Measurements from ENCODE around the gene NACC1. TPM values are rescaled to one million over a fixed set of nuclear protein-coding genes. Genes with fewer than 3 reads are reported as not detected.

The NACC1 gene
- total RNA-seq, 1 experiment from 2014 or later: 237 TPM

DNA sequence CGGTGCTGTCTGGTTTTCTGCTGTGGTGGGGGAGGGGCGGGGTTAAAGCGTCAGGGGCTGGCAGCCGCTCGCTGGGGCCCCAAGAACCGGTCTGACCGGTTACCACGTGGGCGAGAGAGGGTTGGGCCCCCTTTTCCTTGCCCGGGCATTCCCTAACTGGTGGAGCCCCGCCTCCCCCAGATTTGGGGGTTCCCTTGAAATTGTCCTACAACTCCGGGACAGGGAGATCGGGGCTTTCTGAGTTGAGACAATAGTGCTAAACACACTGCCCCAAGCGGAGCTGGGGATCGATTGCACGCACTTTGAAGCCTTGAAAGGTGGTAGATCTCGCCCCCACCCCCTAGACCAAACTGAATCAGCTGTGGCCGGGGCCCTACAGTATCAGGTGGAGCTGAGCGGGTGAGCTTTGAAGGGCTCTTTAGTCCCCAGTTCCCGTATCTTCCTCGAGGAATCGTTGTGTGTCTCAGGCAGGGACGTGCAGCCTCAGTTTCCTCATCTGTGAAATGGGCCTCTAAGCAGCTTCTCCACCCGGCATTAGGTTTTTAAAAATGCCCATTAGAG lies 36.9 kb downstream of the NACC1 start (continued):
- TF ChIP-seq, protein P1, sequence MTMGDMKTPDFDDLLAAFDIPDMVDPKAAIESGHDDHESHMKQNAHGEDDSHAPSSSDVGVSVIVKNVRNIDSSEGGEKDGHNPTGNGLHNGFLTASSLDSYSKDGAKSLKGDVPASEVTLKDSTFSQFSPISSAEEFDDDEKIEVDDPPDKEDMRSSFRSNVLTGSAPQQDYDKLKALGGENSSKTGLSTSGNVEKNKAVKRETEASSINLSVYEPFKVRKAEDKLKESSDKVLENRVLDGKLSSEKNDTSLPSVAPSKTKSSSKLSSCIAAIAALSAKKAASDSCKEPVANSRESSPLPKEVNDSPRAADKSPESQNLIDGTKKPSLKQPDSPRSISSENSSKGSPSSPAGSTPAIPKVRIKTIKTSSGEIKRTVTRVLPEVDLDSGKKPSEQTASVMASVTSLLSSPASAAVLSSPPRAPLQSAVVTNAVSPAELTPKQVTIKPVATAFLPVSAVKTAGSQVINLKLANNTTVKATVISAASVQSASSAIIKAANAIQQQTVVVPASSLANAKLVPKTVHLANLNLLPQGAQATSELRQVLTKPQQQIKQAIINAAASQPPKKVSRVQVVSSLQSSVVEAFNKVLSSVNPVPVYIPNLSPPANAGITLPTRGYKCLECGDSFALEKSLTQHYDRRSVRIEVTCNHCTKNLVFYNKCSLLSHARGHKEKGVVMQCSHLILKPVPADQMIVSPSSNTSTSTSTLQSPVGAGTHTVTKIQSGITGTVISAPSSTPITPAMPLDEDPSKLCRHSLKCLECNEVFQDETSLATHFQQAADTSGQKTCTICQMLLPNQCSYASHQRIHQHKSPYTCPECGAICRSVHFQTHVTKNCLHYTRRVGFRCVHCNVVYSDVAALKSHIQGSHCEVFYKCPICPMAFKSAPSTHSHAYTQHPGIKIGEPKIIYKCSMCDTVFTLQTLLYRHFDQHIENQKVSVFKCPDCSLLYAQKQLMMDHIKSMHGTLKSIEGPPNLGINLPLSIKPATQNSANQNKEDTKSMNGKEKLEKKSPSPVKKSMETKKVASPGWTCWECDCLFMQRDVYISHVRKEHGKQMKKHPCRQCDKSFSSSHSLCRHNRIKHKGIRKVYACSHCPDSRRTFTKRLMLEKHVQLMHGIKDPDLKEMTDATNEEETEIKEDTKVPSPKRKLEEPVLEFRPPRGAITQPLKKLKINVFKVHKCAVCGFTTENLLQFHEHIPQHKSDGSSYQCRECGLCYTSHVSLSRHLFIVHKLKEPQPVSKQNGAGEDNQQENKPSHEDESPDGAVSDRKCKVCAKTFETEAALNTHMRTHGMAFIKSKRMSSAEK (CRISPR knock-in tag; IDR thresholded peaks at IDR 0.05; ENCODE audit: borderline replicate concordance): peak; percentile 94; the same call in 1 of the 2 replicates
- TF ChIP-seq NR3C1 (CRISPR knock-in tag; conservative IDR thresholded peaks at IDR 0.05; ENCODE audit: low read depth) (no peak), ELF4 (CRISPR knock-in tag; IDR thresholded peaks at IDR 0.05; ENCODE audit: low read depth) (no peak), GABPB1 (CRISPR knock-in tag; IDR thresholded peaks at IDR 0.05) (no peak), ZNF396 (CRISPR knock-in tag; IDR thresholded peaks at IDR 0.05; ENCODE audit: borderline replicate concordance) (no peak), ZNF219 (CRISPR knock-in tag; IDR thresholded peaks at IDR 0.05; ENCODE audit: borderline replicate concordance) (no peak), TEAD1 (CRISPR knock-in tag; IDR thresholded peaks at IDR 0.05) (no peak)
- TF ChIP-seq, protein P2, sequence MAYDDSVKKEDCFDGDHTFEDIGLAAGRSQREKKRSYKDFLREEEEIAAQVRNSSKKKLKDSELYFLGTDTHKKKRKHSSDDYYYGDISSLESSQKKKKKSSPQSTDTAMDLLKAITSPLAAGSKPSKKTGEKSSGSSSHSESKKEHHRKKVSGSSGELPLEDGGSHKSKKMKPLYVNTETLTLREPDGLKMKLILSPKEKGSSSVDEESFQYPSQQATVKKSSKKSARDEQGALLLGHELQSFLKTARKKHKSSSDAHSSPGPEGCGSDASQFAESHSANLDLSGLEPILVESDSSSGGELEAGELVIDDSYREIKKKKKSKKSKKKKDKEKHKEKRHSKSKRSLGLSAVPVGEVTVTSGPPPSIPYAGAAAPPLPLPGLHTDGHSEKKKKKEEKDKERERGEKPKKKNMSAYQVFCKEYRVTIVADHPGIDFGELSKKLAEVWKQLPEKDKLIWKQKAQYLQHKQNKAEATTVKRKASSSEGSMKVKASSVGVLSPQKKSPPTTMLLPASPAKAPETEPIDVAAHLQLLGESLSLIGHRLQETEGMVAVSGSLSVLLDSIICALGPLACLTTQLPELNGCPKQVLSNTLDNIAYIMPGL (CRISPR knock-in tag; IDR thresholded peaks at IDR 0.05): no peak
- TF ChIP-seq, protein P3, sequence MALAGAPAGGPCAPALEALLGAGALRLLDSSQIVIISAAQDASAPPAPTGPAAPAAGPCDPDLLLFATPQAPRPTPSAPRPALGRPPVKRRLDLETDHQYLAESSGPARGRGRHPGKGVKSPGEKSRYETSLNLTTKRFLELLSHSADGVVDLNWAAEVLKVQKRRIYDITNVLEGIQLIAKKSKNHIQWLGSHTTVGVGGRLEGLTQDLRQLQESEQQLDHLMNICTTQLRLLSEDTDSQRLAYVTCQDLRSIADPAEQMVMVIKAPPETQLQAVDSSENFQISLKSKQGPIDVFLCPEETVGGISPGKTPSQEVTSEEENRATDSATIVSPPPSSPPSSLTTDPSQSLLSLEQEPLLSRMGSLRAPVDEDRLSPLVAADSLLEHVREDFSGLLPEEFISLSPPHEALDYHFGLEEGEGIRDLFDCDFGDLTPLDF (CRISPR knock-in tag; IDR thresholded peaks at IDR 0.05): no peak
- TF ChIP-seq, protein P4, sequence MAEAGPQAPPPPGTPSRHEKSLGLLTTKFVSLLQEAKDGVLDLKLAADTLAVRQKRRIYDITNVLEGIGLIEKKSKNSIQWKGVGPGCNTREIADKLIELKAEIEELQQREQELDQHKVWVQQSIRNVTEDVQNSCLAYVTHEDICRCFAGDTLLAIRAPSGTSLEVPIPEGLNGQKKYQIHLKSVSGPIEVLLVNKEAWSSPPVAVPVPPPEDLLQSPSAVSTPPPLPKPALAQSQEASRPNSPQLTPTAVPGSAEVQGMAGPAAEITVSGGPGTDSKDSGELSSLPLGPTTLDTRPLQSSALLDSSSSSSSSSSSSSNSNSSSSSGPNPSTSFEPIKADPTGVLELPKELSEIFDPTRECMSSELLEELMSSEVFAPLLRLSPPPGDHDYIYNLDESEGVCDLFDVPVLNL (CRISPR knock-in tag; IDR thresholded peaks at IDR 0.05; ENCODE audit: borderline replicate concordance, low read depth): no peak
- TF ChIP-seq, protein P5, sequence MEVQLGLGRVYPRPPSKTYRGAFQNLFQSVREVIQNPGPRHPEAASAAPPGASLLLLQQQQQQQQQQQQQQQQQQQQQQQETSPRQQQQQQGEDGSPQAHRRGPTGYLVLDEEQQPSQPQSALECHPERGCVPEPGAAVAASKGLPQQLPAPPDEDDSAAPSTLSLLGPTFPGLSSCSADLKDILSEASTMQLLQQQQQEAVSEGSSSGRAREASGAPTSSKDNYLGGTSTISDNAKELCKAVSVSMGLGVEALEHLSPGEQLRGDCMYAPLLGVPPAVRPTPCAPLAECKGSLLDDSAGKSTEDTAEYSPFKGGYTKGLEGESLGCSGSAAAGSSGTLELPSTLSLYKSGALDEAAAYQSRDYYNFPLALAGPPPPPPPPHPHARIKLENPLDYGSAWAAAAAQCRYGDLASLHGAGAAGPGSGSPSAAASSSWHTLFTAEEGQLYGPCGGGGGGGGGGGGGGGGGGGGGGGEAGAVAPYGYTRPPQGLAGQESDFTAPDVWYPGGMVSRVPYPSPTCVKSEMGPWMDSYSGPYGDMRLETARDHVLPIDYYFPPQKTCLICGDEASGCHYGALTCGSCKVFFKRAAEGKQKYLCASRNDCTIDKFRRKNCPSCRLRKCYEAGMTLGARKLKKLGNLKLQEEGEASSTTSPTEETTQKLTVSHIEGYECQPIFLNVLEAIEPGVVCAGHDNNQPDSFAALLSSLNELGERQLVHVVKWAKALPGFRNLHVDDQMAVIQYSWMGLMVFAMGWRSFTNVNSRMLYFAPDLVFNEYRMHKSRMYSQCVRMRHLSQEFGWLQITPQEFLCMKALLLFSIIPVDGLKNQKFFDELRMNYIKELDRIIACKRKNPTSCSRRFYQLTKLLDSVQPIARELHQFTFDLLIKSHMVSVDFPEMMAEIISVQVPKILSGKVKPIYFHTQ (CRISPR knock-in tag; IDR thresholded peaks at IDR 0.05): peak; percentile 29; the same call in 1 of the 2 replicates
- TF ChIP-seq, protein P6, sequence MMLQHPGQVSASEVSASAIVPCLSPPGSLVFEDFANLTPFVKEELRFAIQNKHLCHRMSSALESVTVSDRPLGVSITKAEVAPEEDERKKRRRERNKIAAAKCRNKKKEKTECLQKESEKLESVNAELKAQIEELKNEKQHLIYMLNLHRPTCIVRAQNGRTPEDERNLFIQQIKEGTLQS (CRISPR knock-in tag; conservative IDR thresholded peaks at IDR 0.05): no peak
- TF ChIP-seq, protein P7, sequence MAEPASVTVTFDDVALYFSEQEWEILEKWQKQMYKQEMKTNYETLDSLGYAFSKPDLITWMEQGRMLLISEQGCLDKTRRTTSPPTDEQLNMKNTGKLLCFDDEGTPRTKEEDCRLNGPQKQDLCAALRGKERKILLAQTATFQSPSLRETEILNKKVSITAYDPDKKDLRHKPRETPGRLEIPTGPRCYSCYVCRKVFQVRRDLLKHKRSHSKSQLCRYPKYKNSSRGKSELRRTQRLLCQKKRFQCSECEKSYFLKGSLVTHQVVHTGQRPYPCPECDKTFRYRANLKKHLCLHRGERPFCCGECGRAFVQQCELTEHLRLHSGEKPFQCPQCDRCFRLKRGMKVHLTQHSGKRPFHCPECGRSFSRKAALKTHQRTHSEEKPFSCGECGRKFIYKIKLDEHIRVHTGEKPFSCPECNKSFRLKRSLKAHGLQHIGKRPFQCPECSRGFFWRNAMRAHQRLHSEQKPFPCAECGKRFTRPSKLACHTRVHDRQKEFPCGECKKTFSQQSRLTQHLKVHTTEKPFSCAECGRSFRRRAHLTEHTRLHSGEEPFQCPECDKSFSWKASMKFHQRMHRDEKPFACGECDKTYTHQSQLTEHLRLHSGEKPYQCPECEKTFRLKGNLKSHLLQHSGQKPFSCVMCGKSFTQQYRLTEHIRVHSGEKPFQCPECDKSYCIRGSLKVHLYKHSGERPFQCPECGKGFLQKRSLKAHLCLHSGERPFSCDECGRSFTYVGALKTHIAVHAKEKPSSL (CRISPR knock-in tag; conservative IDR thresholded peaks at IDR 0.05): peak; percentile 83; the same call in 1 of the 2 replicates
- TF ChIP-seq, protein P8, sequence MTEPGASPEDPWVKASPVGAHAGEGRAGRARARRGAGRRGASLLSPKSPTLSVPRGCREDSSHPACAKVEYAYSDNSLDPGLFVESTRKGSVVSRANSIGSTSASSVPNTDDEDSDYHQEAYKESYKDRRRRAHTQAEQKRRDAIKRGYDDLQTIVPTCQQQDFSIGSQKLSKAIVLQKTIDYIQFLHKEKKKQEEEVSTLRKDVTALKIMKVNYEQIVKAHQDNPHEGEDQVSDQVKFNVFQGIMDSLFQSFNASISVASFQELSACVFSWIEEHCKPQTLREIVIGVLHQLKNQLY (CRISPR knock-in tag; IDR thresholded peaks at IDR 0.05): no peak
- TF ChIP-seq, protein P9, sequence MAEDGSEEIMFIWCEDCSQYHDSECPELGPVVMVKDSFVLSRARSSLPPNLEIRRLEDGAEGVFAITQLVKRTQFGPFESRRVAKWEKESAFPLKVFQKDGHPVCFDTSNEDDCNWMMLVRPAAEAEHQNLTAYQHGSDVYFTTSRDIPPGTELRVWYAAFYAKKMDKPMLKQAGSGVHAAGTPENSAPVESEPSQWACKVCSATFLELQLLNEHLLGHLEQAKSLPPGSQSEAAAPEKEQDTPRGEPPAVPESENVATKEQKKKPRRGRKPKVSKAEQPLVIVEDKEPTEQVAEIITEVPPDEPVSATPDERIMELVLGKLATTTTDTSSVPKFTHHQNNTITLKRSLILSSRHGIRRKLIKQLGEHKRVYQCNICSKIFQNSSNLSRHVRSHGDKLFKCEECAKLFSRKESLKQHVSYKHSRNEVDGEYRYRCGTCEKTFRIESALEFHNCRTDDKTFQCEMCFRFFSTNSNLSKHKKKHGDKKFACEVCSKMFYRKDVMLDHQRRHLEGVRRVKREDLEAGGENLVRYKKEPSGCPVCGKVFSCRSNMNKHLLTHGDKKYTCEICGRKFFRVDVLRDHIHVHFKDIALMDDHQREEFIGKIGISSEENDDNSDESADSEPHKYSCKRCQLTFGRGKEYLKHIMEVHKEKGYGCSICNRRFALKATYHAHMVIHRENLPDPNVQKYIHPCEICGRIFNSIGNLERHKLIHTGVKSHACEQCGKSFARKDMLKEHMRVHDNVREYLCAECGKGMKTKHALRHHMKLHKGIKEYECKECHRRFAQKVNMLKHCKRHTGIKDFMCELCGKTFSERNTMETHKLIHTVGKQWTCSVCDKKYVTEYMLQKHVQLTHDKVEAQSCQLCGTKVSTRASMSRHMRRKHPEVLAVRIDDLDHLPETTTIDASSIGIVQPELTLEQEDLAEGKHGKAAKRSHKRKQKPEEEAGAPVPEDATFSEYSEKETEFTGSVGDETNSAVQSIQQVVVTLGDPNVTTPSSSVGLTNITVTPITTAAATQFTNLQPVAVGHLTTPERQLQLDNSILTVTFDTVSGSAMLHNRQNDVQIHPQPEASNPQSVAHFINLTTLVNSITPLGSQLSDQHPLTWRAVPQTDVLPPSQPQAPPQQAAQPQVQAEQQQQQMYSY (CRISPR knock-in tag; IDR thresholded peaks at IDR 0.05): no peak
- TF ChIP-seq, protein P10, sequence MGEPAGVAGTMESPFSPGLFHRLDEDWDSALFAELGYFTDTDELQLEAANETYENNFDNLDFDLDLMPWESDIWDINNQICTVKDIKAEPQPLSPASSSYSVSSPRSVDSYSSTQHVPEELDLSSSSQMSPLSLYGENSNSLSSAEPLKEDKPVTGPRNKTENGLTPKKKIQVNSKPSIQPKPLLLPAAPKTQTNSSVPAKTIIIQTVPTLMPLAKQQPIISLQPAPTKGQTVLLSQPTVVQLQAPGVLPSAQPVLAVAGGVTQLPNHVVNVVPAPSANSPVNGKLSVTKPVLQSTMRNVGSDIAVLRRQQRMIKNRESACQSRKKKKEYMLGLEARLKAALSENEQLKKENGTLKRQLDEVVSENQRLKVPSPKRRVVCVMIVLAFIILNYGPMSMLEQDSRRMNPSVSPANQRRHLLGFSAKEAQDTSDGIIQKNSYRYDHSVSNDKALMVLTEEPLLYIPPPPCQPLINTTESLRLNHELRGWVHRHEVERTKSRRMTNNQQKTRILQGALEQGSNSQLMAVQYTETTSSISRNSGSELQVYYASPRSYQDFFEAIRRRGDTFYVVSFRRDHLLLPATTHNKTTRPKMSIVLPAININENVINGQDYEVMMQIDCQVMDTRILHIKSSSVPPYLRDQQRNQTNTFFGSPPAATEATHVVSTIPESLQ (CRISPR knock-in tag; IDR thresholded peaks at IDR 0.05): no peak
